ENCODE measurements around the gene HOXA6.

The HOXA6 gene

GRCh38 chr7:27147199-27148030, at the start of gene HOXA6:
Gene HOXA6 (minus strand): TSS chr7:27147774. CDS start chr7:27147749, 25 bp downstream.
- no peak for FAIRE-seq
- no peak for DNase-seq (ENCODE audit: insufficient read length, low spot score)

GRCh38 chr7:27196287-27196767, 48.8 kb upstream of the HOXA6 start:
- FAIRE-seq (no peak), DNase-seq (ENCODE audit: insufficient read length, low spot score) (no peak)

GRCh38 chr7:27194686-27195379, 47.3 kb upstream of the HOXA6 start:
- DNase-seq (ENCODE audit: insufficient read length, low spot score) (no peak), FAIRE-seq (no peak)

- no peak for FAIRE-seq
- DNase-seq (ENCODE audit: insufficient read length, low spot score), result no peak
These were observed 46.4 kb upstream of the HOXA6 start for GRCh38 chr7:27194002-27194352.

GRCh38 chr7:27193335-27194001, 45.9 kb upstream of the HOXA6 start:
- FAIRE-seq (no peak), DNase-seq (ENCODE audit: insufficient read length, low spot score) (no peak)

- no peak for DNase-seq (ENCODE audit: insufficient read length, low spot score)
- peak; percentile 71 for FAIRE-seq
These were observed 45.2 kb upstream of the HOXA6 start for GRCh38 chr7:27192546-27193334.

- FAIRE-seq, result no peak
These were observed 44.4 kb upstream of the HOXA6 start for GRCh38 chr7:27191833-27192545.

GRCh38 chr7:27191161-27191731, 43.7 kb upstream of the HOXA6 start:
- no peak for FAIRE-seq
- DNase-seq (ENCODE audit: insufficient read length, low spot score), result no peak

More at GRCh38 chr7:27191833-27192545, 44.4 kb upstream of the HOXA6 start:
- no peak for DNase-seq (ENCODE audit: insufficient read length, low spot score)

- DNase-seq (ENCODE audit: insufficient read length, low spot score) (no peak), FAIRE-seq (no peak)
These were observed 42.6 kb upstream of the HOXA6 start for GRCh38 chr7:27189997-27190748.

- peak; percentile 80 for FAIRE-seq
- DNase-seq (ENCODE audit: insufficient read length, low spot score), result no peak
These were observed 41.9 kb upstream of the HOXA6 start for GRCh38 chr7:27189295-27189996.

GRCh38 chr7:27188386-27189294, 41.1 kb upstream of the HOXA6 start:
- no peak for DNase-seq (ENCODE audit: insufficient read length, low spot score)
- FAIRE-seq, result no peak

- DNase-seq (ENCODE audit: insufficient read length, low spot score), result no peak
- no peak for FAIRE-seq
These were observed 40.2 kb upstream of the HOXA6 start for GRCh38 chr7:27187475-27188385.

- DNase-seq (ENCODE audit: insufficient read length, low spot score) (no peak), FAIRE-seq (no peak)
These were observed 39.3 kb upstream of the HOXA6 start for GRCh38 chr7:27186668-27187474.

- DNase-seq (ENCODE audit: insufficient read length, low spot score), result no peak
These were observed 38.5 kb upstream of the HOXA6 start for GRCh38 chr7:27185854-27186667.

More at GRCh38 chr7:27185854-27186667, 38.5 kb upstream of the HOXA6 start:
- no peak for FAIRE-seq

Data from HTR-8/SVneo (cell line).